Measurements from ENCODE around the gene CLINT1.
"Not testable (repeated sequence)": the region's sequence is repeated elsewhere in the genome, so short reads cannot be mapped to it uniquely, and the experiment has no call there.

CLINT1 gene

DNA sequence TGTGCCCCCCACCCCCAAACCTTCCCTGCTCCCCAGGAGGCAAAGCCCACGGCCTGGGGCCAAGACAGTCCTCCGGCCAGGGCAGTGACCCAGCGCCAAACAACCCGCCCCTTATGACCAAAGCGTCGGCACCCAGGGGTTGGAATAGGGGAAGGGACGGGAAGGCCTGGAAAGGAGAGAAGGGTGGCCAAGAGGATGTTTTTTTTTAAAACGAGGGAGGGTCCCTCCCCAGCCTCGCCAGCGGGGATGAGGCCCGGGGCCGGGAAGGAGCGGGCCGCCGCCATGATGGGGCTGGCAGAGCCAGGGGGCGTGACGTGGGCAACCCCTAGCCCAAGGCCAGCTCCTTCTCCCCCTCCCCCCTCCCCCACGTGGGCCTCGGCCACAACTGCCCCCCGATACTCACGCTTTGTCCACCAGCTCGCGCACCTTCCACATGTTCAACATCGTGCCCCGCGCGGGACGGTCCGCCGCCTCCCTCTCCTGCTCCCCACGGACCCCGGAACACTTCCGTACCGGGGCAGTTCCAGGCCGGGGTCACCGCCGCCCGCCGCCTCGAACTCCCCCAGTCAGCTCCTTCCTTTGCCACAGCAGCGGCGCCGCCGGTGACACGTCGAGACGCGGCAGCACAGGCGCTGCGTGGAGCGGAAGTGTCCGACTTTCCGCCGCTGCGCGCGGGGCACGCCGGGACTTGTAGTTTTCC lies at the start of gene CLINT1:
TSS of gene CLINT1 (minus strand) at position 619 of the 700 bp plus-strand sequence. CDS start at position 444, 175 bp downstream.
- DNase-seq (ENCODE audit: low read depth in 2 of 2): peak; percentile 77 to 85

DNA sequence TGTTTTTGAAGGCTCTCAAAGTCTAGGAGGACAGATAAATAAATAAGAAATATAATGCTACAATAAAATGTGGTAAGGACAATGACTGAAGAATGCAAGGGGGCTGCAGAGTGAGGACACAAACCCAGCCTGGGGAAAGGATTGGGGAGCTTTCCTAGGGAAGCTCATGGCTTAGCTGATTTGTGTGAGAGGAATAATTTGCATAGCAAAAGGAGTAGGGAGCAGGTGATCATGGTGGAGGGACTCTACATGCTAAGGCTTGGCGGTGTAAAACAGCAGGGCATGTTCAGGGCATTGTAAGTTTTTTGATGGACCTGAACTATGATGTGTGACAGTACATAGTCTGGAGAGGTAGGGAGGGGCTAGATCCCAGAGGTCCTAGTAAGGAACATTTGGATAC lies 49.5 kb upstream of the CLINT1 start:
- no peak for DNase-seq (ENCODE audit: low read depth in 2 of 2)

- no peak for DNase-seq (ENCODE audit: low read depth in 2 of 2)
Measured at GRCh38 chr5:157907479-157907878, 48.5 kb upstream of the CLINT1 start.

DNA sequence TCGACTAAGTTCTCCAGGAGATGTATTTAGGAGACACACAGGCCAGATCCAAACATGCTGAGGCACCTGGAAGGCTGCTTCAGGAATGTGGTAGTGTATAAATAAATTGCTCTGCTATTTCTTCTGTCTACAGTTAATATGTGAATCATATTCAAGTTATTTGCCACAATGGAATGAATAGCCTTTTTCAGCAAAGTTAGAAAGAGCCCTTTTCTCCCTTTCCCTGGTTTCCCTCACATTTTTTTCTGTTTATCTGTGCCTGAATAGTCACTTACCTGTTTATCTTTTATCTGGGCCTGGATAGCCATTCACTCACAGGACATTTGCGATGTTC lies 44.1 kb upstream of the CLINT1 start:
- no peak for DNase-seq (ENCODE audit: low read depth in 2 of 2)

- DNase-seq (ENCODE audit: low read depth in 2 of 2): no peak
Measured at GRCh38 chr5:157902449-157903116, 43.6 kb upstream of the CLINT1 start.

- DNase-seq (ENCODE audit: low read depth in 2 of 2): no peak
Measured at GRCh38 chr5:157900644-157901043, 41.7 kb upstream of the CLINT1 start.

GRCh38 chr5:157893611-157894010 lies 34.7 kb upstream of the CLINT1 start:
- no peak for DNase-seq (ENCODE audit: low read depth in 2 of 2)

DNA sequence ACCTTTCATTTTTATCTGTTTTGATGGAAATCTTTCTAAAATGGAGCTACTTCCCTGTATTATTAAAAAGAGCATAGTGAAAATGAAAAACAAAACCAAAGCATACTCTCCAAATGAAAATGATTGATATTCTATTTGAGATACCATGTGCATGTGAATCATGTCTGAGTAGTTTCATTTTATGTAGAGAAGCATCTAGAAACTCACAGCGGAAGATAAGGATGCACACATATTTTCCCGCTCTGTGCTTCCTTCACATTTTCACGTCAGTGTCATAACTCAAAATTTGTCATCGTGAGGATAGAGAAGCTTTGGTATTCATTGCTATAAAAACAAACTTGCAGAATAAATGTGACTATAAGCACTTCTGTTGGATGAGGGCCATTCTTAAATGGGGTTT lies 34.0 kb upstream of the CLINT1 start:
- no peak for DNase-seq (ENCODE audit: low read depth in 2 of 2)

DNA sequence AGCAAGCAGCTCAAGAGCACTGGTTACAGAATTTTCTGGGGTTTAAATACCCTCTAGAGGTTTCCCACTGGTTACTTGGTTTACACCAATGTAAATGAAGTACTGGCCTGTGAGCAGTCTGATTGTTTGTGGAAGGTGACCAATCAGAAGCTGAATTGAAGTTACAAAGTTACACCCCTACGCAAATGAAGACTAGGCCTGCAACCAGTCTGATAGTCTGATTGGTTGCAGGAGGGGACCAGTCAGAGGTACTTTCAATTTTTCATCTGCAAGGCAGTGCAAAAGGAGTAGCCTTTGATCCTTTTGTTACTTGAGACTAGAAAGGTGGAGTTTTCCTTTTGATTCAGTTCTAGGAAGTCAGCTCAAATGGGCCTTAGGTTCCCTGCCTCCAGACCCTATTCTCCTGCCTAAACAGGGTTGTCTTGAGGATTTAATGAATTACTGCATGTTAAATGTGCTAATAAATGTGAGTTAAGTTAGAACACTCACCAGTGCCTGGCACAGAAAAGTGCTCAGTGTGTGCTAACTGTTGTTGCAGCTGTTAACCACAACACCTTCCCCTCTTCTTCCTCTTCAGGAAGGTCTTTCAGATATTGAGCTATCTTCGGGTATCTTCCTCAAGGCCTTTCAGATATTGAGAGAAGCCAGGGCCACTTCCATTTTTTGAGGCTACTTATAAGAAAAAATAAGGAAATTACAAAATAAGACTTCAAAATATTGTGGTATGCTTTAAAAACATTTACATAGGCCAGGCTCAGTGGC lies 32.1 kb upstream of the CLINT1 start:
- DNase-seq (ENCODE audit: low read depth in 2 of 2): no peak

- no peak for DNase-seq (ENCODE audit: low read depth in 2 of 2)
Measured at GRCh38 chr5:157888814-157889532, 30.0 kb upstream of the CLINT1 start.

DNA sequence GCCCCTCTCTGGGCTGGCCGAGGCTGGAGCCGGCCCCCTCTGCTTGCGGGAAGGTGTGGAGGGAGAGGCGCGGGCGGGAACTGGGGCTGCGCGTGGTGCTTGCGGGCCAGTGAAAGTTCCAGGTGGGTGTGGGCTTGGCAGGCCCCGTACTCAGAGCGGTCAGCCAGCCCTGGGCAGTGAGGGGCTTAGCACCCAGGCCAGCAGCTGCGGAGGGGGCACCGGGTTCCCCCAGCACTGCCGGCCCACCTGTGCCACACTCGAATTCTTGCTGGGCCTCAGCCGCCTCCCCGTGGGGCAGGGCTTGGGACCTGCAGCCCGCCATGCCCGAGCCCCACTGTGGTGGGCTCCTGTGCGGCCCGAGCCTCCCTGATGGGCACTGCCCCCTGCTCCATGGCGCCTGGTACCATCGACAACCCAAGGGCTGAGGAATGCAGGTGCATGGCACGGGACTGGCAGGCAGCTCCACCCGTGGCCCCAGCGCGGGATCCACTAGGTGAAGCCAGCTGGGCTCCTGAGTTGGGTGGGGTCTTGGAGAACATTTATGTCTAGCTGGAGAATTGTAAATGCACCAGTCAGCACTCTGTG lies 27.9 kb upstream of the CLINT1 start:
- no peak for DNase-seq (ENCODE audit: low read depth in 2 of 2)

DNA sequence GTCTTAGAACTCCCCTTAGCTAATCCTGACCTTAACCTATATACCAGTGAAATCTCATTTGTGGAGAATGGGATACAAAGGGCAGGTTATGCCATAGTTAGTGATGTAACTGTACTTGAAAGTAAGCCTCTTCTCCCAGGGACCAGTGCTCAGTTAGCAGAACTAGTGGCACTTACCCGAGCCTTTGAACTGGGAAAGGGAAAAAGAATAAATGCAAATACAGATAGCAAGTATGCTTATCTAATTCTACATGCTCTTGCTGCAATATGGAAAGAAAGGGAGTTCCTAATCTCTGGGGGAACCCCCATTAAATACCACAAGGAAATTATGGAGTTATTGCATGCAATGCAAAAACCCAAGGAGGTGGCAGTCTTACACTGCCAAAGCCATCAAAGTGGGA lies 26.1 kb upstream of the CLINT1 start:
- DNase-seq (ENCODE audit: low read depth in 2 of 2): not testable (repeated sequence)

DNA sequence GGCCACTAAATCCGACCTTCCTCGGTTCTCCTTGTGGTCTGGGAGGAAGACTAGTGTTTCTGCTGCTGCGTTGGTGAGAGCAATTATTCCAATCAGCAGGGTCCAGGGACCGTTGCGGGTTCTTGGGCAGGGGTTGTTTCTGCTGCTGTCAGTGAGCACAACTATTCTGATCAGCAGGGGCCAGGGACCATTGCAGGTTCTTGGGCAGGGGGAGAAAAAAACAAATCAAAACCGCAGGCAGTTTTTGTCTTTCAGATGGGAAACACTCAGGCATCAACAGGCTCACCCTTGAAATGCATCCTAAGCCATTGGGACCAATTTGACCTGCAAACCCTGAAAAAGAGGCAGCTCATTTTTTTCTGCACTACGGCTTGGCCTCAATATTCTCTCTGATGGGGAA lies 22.6 kb upstream of the CLINT1 start:
- DNase-seq (ENCODE audit: low read depth in 2 of 2): not testable (repeated sequence)

DNA sequence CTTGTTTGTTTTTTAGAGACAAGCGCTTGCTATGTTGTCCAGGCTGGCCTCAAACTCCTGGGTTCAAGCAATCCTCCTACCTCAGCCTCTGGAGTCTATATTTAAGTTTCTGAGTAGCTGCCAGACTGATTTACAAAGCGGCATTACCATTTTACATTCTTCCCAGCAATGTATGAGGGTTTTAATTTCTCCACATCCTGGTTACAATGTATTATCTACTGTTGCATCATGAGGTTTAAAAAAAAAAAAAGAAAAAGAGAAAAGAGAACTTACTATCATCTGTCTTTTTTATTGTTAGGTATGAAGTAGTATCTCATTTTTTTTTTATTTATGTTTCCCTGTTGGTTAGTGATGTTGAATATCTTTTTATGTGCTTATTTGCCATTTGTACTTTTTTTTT lies 18.9 kb upstream of the CLINT1 start:
- no peak for DNase-seq (ENCODE audit: low read depth in 2 of 2)

DNA sequence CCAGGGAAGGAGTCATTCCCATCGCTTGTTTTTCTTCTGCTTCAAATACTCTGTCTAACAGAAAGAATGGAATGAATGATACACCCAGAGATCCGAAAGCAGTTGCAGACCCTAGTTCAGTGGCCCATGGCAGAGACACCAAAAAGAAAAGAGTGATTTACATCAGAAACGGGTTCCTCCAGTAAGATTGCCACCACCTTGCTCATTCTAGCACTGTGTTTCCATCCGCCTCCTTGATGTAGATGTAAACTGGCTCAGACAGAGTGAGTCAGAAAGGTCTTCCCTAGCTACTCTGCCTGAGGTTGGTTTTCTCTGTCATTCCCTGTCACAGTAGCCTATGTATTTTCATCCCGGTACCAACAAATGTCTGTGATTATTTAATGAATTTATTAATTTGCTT lies 15.9 kb upstream of the CLINT1 start:
- no peak for DNase-seq (ENCODE audit: low read depth in 2 of 2)

GRCh38 chr5:157870837-157871834 lies 12.2 kb upstream of the CLINT1 start:
- DNase-seq (ENCODE audit: low read depth in 2 of 2): no peak

DNA sequence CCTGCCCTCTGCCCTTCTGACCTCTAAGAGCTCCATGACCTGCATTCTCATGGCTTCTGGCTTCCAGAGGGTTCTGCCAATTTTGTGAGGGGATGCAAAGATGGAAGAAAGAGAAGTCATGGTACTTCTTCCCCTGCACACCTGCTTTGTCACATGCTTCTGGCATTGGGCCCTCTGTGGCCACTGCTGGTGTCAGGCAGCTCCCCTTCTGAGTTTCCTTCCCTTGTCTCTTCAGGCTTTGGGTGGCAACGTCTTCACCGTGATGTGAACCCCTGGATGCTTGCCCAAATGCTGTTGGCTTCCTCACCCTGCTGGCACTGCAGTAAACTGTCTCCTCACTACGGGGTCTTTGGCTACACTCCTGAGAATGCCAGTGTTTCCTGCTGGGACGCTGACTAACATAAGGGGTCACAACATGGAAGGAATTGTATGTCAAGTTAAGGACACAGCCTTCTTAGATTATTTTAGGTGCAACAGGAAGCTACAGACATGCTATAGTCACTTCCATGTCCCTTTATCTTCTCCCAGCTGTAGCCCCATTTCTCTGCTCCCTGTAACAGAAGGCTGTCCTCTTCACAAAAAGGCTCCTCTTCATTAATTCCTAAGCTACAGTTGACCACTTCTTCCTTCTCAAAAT lies 8.9 kb upstream of the CLINT1 start:
- DNase-seq (ENCODE audit: low read depth in 2 of 2): no peak

- DNase-seq (ENCODE audit: low read depth in 2 of 2): no peak
Measured at GRCh38 chr5:157866536-157866935, 7.6 kb upstream of the CLINT1 start.

DNA sequence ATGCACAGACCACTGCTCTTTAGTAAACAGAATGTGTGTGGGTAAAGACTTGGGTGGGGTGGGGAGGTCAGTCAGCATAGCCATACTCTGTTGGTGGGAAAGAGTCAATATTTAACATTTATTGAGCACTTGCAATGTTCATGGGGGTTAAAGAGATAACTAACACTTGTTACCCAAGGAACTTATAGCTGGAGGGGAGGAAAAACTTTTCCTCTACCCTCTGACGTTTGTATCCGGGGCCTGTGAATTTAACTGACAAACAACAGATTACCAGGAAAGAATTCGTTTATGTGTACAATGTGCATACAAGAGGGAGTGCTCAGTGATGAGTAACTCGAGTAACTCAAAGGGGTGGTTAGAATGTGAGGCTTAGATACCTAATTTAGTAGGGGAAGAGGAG lies 6.8 kb upstream of the CLINT1 start:
- no peak for DNase-seq (ENCODE audit: low read depth in 2 of 2)

DNA sequence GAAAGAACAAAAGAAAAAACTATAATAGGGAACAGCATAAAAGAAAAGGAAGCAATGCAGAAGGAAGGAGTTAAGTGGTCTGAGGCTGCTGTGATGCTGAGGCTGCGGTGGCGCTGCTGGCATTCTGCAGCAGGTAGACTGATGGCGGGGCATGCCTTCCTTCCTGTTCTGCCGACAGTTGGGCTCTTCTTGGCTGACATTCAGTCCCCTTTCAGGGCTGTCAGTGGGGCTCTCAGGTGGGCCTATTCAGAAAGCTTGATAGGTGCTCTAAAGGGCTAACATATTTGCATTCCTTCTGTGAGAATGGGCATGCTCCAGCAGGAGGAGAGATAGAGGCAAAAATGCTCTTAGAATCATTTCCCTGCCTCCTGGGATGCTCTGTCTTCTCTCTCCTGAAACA lies 5.1 kb upstream of the CLINT1 start:
- no peak for DNase-seq (ENCODE audit: low read depth in 2 of 2)

All from stimulated activated CD4-positive, alpha-beta T cell treated with anti-CD3 and anti-CD28 coated beads, Interleukin-12 subunit alpha, Interleukin-12 subunit beta, amount 100 ng/mL, for 24 hours (primary cell).